Embryonic facial prominence (tissue), 1 donor: ENCODE results near the gene TAF1C.

Experiments
- DNase-seq: peaks from one replicate; pipeline ENCODE4 v3.0.0-alpha.2; 2016; ENCODE audit errors: extremely low spot score

Gene TAF1C

GRCh38 chr16:84182680-84183571 lies 3.9 kb downstream of the TAF1C start:
- DNase-seq: no peak

- DNase-seq: no peak
Measured at GRCh38 chr16:84182104-84182503, 4.8 kb downstream of the TAF1C start.

DNA sequence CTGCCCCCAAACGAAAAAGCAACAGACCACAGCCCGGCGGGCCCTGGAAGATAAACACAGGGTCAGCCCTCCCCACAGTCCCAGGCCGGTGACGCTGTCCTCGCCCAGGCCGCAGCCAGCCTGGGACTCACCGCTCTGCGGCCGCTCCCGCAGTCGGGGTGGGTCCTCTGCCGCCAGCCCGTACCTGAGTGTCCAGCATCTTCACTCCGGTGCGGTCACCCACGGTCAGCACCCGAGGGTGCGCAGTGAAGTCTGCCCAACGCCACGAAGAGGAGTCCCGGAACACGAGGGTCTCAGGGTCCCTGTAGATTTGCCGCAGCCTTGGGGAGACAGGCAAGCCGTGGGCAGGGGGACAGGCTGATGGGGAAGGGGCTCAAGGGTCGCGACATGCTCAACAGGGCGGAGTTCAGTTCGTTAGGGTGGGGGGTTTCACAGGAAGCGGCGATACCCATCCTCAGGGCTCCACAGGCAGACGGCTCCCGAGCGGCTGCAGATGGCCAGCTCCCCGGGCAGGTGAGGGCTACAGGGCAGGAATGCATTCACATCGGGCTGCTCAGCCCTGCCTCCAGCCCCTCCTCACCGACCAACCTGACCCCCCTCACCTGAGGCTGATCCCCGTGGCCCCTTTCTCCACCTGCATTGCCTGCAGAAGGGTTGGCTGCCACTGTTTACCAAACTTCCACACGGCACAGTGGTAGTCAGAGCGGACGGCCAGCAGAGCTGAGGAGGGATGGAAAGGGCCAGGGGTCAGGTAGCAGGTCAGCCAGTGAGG lies 5.5 kb downstream of the TAF1C start:
- DNase-seq: no peak

DNA sequence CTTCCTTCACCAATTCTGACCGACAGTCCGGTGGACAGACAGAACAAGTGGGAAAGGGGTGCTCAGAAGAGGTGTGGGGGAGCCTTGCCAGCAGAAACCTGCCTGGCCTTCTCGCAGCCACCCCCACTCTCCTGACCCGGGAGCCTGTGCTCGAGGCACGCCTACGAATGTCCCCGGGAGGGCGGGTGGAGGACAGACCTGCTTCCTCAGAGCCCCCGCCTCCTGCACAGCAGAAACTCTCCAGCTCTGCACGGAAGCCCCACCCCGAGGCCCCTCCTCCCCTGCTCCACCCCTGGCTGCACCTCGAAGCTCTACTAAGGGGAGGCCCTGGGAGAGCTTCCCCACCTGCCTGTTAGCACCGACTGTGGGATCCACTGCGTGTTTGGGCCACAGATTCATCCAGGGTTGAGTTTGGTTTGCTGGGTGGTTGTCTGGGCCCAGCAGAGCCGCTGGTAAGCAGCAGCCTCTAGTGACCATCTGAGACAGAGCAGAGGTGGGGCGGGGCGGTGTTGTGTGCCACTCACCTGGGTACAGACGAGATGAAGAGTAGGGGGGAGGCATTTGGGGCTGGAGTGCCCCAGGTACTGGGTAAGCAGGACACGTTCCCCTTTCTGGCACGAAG lies 6.2 kb downstream of the TAF1C start:
- DNase-seq: no peak

- no peak for DNase-seq
Measured at GRCh38 chr16:84179612-84180320, 7.1 kb downstream of the TAF1C start.

- DNase-seq: no peak
Measured at GRCh38 chr16:84178892-84179611, 7.8 kb downstream of the TAF1C start.

DNA sequence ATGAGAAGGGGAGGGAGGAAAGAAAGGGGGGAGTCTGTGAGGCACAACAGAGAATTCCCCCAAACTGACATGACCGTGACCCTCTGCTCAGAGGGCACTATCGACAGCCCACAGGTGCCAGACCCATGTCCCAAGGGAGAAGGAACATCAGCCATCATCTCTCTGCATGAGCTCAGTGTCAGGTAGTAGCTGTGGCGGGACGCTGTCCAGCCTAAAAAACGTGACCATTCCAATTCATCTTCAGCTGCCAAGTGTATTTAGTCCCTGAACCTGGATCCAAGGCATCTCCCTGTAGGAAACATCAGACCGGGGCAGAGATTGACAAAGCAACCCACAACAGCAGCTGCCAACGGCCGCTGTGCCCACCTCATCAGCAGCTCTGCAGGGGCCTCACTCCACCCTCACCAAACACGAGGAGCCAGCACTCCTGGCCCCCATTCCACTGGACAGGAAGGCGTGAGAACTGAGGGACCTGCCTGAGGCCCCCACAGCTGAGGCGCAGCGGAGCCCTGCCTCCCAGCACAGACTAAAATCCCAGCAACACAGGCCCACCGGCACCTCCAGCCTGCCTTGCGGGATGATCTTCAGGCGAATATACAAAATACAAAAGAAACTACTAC lies 8.6 kb downstream of the TAF1C start:
- no peak for DNase-seq

GRCh38 chr16:84177741-84178073 lies 9.2 kb downstream of the TAF1C start:
- DNase-seq: no peak

- DNase-seq: no peak
Measured at GRCh38 chr16:84176192-84177053, 10.4 kb downstream of the TAF1C start.

DNA sequence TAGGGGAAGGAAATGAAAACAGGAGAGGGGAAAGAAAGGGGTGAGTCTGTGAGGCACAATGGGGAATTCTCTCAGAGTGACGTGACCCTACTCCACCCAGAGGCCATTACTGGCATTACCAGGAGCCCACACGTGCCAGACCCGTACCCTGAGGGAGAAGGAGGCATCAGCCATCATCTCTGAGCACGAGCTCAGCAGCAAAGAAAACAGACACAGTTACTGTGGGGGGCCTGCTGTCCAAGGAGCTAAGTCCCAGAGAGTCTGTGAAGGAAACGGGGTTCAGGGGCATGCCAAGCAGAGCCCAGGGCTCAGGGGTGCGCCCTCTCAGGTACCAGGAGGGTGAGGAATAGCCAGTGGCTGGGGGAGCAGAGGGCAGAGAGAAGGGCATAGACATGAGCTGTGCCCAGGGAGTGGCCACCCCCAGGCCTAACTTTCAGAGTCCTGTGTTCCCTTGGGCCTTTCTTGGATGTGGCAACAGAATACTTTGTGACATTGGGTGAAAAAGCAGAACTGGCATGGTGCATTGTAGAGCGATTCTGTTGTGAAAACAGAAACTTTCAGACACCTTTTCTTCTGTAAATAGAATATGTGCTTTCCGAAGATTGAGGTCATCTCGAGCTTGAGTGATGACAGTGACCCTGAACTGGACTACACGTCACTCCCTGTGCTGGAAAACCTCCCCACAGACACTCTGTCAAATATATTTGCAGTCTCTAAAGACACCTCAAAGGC lies 11.3 kb downstream of the TAF1C start:
- no peak for DNase-seq

DNA sequence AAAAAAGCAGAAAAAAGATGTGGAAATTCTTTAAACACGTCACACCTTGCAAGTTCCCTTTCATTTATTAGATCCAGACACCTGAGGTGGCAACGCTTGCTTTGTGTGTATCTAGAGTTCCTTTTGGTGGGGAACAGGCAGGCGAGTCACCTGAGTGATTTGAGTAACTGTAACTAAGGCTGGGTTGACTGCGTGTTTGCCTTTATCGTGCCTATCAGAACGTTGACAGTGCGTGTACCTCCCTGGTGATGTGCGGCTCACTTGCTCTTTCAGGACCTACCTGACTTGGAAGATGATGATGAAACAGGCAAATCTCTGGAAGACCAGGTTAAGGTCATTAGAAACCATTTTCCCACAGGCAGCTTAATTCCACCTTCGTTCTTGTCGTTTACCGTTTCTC lies 12.5 kb downstream of the TAF1C start:
- no peak for DNase-seq

DNA sequence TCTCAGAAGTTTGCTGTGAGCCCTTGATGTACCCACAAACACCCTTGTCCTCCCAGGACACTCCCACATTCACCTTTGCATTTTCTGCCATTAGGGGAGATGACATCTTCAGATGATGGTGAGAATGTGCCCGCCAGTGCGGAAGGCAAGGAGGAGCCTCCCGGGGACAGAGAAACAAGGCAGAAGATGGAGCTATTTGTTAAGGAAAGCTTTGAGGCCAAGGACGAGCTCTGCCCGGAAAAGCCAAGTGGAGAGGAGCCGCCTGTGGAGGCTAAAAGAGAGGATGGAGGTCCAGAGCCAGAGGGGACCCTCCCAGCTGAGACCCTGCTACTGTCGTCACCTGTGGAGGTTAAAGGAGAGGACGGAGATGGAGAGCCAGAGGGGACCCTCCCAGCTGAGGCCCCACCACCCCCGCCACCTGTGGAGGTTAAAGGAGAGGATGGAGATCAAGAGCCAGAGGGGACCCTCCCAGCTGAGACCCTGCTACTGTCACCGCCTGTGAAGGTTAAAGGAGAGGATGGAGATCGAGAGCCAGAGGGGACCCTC lies 17.0 kb downstream of the TAF1C start:
- no peak for DNase-seq

- DNase-seq: no peak
Measured at GRCh38 chr16:84166796-84167695, 19.8 kb downstream of the TAF1C start.

GRCh38 chr16:84165746-84166145 lies 21.1 kb downstream of the TAF1C start:
- DNase-seq: no peak

GRCh38 chr16:84161801-84162200 lies 25.1 kb downstream of the TAF1C start:
- no peak for DNase-seq

GRCh38 chr16:84161037-84161436 lies 25.8 kb downstream of the TAF1C start:
- DNase-seq: no peak

GRCh38 chr16:84159800-84160199 lies 27.1 kb downstream of the TAF1C start:
- no peak for DNase-seq

DNA sequence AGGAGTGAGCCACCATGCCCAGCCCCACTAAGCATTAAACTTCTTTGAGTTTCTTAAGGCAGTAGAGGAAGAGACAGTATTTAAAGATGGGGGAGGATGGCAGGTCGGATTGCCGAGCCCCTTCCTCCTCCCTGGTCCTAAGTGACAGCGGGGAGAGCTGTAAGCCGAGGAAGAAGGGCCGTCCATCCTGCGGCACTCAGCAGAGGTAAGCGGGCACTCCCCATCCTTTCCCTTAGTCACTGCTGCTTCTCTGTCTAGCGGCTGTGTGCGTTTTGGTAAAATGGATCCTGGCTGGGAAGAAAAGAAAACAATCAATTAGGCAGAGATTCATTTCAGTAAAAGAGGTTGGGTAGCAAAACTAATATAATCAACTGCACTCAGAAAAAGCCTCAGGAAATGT lies 27.9 kb downstream of the TAF1C start:
- DNase-seq: no peak
